GM19328 (cell line): ENCODE data around the gene PAM.

Source experiments
- ATAC-seq: cut with Tn5 transposase; IDR thresholded peaks from one replicate; pipeline ENCODE4 v1.9.1; 2021; ENCODE audit warnings: mild to moderate bottlenecking, moderate library complexity; ENCODE audit not compliant: unreplicated experiment

The PAM gene

DNA sequence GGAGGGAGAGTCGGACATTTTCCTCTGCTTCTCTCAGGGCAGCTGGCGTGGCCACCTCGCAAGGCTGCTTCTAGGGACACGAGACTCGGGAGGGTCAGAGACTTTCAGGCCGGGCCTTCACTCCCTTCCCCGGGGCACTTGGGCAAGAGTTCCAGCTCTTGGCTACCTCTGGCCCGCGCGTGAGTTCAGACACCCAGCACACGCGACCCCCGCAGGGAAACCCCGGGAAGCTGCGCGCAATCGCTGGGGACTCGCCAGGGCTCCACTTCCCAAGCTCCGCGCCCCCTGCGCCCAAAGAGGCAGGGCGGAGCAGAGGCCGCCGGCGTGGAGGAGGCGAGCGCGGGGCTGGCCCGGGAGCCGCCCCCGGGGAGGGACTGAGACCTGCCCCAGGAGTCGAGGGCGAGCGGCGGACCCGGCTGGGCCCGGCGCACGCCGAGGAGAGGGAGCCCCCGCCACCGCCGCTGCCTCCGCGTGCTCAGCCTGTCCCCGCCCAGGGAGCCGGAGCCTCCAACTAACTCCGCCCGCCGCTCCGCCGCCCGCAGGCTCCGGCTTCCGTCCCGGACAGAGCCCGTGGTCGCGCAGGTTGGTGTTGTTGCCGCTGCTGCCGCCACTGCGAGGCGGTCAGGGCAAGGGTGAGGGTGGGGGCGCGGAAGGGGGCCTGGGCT is at the start of gene PAM:
Gene PAM (plus strand): TSS at position 539 of the 665 bp plus-strand sequence. CDS start 110,891 bp downstream, outside the sequence.
- ATAC-seq, result peak; percentile 90

DNA sequence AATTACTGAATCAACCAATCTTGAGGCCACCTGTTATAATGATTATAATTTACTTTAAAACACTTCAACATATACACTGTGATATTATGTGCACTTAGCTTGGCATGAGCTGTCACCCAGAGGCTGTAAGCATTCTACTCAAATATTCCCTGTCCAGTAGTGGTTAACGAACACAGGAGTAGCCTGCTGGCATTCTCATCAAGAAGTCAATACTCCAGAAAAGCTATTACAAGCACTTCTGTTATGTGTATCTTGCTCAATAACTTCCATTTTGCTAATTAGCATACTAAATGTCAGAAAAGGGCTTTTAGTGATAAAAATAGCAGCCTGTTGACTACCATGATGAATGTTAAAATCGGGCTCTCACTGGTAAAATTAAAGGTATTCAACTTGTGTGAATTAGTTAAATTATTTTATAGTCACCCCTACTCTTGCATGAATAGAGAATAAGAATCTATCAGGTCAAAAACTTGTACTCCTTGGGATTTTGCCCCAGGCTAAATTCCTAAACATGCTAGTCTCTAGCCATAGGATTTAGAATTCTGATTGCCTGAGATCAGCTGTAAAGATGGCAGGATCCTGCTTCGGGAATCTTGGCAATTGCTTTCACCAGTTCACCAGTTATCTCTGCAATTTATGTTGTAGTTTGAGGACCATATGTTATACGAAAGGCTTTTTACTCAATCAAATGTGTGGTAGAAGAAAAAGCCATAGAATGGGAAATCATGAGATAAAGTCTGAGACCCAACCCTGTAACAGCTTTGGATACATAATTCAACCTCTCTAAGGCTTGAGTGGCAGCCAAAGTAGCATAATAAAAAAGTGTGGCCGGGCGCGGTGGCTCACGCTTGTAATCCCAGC is 43.4 kb upstream of the PAM start:
- no peak for ATAC-seq

DNA sequence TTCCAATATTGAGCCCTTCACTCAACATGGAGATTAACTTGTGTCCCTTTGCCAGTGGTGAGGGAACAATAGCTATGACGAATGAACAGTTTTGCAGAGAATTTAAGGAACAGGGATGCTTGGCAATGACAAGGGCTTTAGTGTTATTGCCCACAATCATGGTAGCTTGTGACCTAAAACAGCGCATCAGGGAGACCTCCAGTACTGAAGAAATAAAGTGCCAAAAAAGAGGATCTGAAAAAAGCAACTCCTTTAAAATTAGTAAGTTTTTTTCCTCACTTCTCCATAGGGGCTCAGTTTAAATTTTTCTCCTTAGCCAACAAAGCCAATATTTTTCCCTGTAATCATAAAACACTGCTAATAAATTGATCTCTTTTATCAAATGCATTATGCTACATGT is 41.8 kb upstream of the PAM start:
- ATAC-seq, result no peak

DNA sequence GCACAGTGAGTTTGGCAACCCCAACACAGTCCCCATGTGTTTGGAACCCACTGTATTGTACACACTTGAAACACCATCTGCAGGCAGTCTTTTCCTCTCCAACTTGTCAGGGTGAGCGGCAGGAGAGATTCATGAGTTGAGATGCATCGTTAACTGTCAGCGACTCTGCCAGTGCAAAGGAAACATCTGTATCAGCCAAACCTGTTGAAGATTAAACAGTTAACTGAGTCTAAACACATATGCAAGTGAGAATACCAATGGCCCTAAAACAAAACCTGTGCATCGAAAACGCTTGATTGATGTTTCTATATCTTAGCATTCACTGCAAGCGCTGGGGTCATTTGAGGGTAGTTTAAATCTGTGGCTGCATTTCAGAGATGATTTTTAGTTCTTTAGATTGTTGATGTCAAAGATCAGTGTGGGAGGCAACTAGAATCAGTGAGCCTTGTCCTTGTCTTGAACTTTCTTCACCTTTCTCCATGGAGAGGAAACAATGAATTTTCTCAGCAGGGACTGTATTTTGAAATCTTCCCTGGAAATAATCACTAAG is 41.3 kb upstream of the PAM start:
- ATAC-seq, result no peak

GRCh38 chr5:102715082-102715807 is 39.9 kb upstream of the PAM start:
- no peak for ATAC-seq

DNA sequence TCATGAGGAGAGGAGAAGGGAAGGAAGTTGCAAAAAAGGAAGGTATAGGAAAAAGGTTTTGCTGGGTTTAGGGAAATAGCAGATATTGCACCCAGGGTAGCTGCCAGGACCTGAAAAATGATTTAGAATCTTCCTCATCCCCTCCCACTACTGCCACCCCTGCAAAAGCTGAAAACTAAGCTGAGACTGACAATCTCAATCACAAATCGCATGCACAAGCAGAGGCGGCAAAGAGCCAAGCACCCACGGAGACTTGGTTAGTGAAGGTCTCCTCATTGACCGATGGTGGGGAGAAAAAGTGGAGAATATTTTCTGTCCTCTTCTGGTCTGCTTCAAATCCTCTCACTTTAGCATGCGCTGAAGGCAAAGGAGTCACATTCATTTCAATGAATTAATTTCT is 39.1 kb upstream of the PAM start:
- ATAC-seq, result no peak

DNA sequence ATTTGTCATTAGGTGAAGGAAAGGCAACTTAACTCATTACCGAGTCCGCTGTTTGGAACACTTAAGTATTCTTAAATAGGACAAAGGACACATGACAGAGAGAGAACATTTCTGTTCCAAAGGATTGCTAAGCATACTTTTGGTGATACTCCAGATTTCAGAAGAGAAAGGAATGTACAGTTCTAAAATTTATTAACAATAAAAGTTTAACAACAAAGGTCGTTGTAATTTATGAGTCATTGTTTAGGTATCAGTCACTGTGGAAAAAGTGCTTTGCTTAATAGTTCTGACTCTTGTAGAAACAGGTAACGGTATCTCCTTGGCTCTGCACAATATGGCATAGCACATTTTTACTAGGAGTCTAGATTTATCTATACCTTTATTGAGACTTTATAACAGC is 36.3 kb upstream of the PAM start:
- no peak for ATAC-seq

DNA sequence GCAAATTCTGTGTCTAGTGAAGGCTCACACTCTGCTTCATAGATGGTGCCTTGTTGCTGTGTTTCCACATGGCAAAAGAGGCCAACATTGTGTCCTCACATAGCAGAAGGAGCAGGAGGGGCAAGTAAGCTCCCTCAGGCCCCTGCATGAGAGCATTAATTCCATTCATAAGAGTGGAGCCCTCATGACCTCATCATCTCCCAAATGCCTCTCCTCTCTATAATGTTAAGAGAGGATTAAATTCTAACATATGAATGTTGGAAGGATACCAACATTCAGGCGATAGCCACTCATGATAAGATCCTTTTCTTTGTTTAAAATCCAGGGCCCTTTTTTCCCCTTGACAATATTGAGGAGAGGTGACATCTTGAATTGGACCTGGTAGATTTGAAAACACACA is 35.2 kb upstream of the PAM start:
- ATAC-seq, result no peak

- ATAC-seq, result no peak
Measured at GRCh38 chr5:102720969-102721368, 34.1 kb upstream of the PAM start.

- no peak for ATAC-seq
Measured at GRCh38 chr5:102722931-102723330, 32.2 kb upstream of the PAM start.

DNA sequence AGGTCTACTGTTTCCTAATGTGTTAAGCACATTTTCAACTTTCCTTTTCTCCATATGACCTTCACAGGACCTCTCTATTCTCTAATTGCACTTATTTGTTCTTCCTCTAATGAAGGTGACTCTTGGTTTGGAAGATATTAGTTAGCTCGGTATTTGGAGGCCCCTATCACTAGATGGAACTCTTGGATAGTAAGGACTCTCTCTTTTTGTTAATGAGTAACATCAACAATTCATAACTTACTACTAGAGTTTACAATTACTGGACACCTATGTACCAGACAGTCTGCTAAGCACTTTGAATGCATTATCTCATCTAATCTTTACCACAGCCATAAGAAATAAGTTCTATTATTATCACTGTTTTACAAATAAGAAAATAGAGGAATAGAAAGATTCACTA is 23.4 kb upstream of the PAM start:
- ATAC-seq, result no peak

GRCh38 chr5:102733534-102733933 is 21.6 kb upstream of the PAM start:
- ATAC-seq, result no peak

- ATAC-seq, result no peak
Measured at GRCh38 chr5:102737161-102737560, 17.9 kb upstream of the PAM start.

DNA sequence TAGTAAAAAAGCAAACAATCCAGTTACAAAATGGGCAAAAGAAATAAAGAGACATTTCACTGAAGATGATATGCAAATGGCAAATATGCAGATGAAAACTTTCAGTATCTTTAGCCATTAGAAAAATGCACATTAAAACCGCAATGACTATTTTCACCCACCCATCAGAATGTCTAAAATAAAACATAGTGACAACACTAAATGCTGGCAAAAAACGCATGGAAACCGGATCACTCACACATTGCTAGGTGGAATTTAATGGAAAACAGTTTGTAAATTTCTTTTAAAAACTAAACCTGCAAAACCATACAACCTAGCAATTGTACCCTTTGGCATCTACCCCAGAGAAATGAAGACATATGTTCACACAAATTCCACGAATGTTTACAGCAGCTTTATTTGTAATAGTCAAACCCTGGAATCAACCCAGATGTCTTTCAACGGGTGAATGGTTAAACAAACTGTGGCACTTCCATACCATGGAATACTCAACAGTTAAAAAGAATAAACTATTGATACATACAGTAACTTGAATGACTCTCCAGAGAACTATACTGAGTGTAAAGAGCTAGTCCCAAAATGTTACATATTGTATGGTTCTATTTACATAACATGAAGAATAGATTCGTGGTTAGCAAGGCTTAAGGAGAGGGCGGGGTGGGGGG is 17.2 kb upstream of the PAM start:
- no peak for ATAC-seq

DNA sequence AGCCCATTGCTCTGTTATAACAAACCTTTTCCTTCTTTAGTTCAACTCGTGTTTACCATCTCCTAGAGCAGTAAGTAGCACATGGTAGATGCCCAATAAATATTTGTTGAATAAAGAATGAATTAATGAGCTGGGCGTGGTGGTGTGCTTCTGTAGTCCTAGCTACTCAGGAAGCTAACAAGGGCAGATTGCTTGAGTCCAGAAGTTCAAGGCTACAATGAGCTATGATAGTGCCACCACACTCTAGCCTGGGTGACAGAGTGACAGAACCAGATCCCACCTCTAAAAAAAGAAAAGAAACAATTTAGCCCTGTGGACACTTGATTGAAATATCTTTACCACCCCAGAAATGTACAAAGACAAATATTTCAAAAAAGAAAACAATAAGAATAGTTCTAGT is 14.6 kb upstream of the PAM start:
- ATAC-seq, result no peak

GRCh38 chr5:102742215-102742614 is 12.9 kb upstream of the PAM start:
- no peak for ATAC-seq

- no peak for ATAC-seq
Measured at GRCh38 chr5:102743900-102744299, 11.2 kb upstream of the PAM start.

DNA sequence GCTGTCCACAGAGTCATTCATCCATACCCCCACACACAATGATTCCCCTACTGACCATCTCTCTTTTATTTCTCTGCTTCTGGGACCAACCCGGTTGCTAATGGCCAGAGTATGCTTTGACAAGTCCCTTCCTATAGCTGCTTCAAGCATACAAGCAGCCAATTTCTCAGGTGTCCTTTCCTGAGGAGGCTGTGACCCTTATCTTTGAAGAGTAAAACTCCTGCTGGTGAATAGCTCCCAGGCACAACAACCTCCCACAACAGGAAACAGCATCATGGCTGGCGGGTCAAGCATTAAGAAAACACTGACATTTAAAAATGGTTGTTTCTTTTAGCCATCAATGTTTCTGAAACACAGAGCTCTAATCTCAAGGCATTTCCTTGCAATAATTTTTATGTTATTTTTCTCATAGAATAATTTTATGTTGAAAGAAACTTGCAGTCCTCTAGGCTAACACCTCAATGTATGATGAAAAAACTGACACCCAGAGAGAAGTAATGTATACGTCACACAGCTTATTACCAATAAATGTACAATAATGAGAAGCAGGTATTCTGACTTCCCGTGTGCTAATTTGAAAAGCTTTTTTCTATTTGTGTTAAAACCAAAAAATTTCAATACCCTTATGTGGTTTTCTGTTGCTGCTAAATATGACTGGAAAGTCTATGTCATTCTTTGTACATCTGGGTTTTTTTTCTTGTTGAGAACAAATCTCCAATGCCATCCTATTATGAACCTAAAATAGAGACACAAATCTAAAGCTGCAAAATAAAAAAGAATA is 7.5 kb upstream of the PAM start:
- peak; percentile 60 for ATAC-seq

GRCh38 chr5:102749416-102750030 is 5.6 kb upstream of the PAM start:
- ATAC-seq, result no peak
